ENCODE results near the gene MAP3K19. TPM values are rescaled to one million over a fixed set of nuclear protein-coding genes. Genes with fewer than 3 reads are reported as not detected.

The MAP3K19 gene
- total RNA-seq = not detected in 2 replicates

GRCh38 chr2:135047300-135047699 lies at the start of gene MAP3K19:
Gene MAP3K19, minus strand, starts transcription at chr2:135047447. Its CDS starts 22,800 bp downstream, at chr2:135024647.

GRCh38 chr2:135052042-135052876 lies 5.0 kb upstream of the MAP3K19 start, which contains the start of gene RAB3GAP1:
Gene RAB3GAP1, plus strand, starts transcription at chr2:135052292. Its CDS starts 16 bp downstream, at chr2:135052308.

GRCh38 chr2:134918526-134919340 lies 128.5 kb downstream of the MAP3K19 start, which contains the start of gene CCNT2:
Gene CCNT2, plus strand, starts transcription at chr2:134918822. Its CDS starts 33 bp downstream, at chr2:134918855.

Other genes with a start within 250 kb of the MAP3K19 start
- not detected in 2 replicates for gene ACMSD, start 208.8 kb downstream of the MAP3K19 start, total RNA-seq
- 16.9 and 22.3 TPM in 2 replicates for gene CCNT2, start 128.6 kb downstream of the MAP3K19 start, total RNA-seq
- gene RAB3GAP1, start 4.8 kb upstream of the MAP3K19 start, total RNA-seq = 50.0 and 53.8 TPM in 2 replicates

All from subcutaneous preadipocyte (primary cell).